ENCODE data around the gene ST13.
"Not testable (repeated sequence)": the region's sequence is repeated elsewhere in the genome, so short reads cannot be mapped to it uniquely, and the experiment has no call there.

ST13 gene

GRCh38 chr22:40782521-40782920, 73.9 kb downstream of the ST13 start:
- no peak for DNase-seq (ENCODE audit: low read depth)

GRCh38 chr22:40781749-40782148, 74.7 kb downstream of the ST13 start:
- DNase-seq (ENCODE audit: low read depth), result not testable (repeated sequence)
